ENCODE results near the gene SNRNP40. TPM values are rescaled to one million over a fixed set of nuclear protein-coding genes. Genes with fewer than 3 reads are reported as not detected.

The SNRNP40 gene
- total RNA-seq, 2 donors from 2014 or later = 24.2 to 28.6 TPM

GRCh38 chr1:31238986-31239613 lies 57.5 kb downstream of the SNRNP40 start:
- no peak for DNase-seq
- intact Hi-C loops (cut with DNase I) = no loop called here
- ATAC-seq = no peak

- no peak for ATAC-seq
These were observed 58.0 kb downstream of the SNRNP40 start for GRCh38 chr1:31238612-31238985.

GRCh38 chr1:31234870-31235269 lies 61.7 kb downstream of the SNRNP40 start:
- no peak for ATAC-seq
- intact Hi-C loops (cut with DNase I) = no loop called here
- DNase-seq = no peak

More at GRCh38 chr1:31238612-31238985, 58.0 kb downstream of the SNRNP40 start:
- no peak for DNase-seq
- intact Hi-C loops (cut with DNase I) = no loop called here

GRCh38 chr1:31234123-31234708 lies 62.4 kb downstream of the SNRNP40 start:
- DNase-seq (no peak), ATAC-seq (no peak)
- intact Hi-C loops (cut with DNase I) = no loop called here

GRCh38 chr1:31232689-31233088 lies 63.9 kb downstream of the SNRNP40 start:
- intact Hi-C loops (cut with DNase I) = no loop called here
- ATAC-seq (no peak), DNase-seq (no peak)

- intact Hi-C loops (cut with DNase I) = no loop called here
- no peak for DNase-seq
- ATAC-seq = no peak
These were observed 64.8 kb downstream of the SNRNP40 start for GRCh38 chr1:31231802-31232201.

GRCh38 chr1:31230378-31230777 lies 66.2 kb downstream of the SNRNP40 start:
- DNase-seq (no peak), ATAC-seq (no peak)
- intact Hi-C loops (cut with DNase I) = no loop called here

GRCh38 chr1:31228986-31229385 lies 67.6 kb downstream of the SNRNP40 start:
- intact Hi-C loops (cut with DNase I) = no loop called here

GRCh38 chr1:31227891-31228568 lies 68.6 kb downstream of the SNRNP40 start:
- ATAC-seq (no peak), DNase-seq (no peak)
- intact Hi-C loops (cut with DNase I) = no loop called here

More at GRCh38 chr1:31228986-31229385, 67.6 kb downstream of the SNRNP40 start:
- DNase-seq = no peak
- no peak for ATAC-seq

GRCh38 chr1:31224068-31224467 lies 72.5 kb downstream of the SNRNP40 start:
- intact Hi-C loops (cut with DNase I) = no loop called here
- no peak for DNase-seq
- ATAC-seq = no peak

GRCh38 chr1:31222176-31222575 lies 74.4 kb downstream of the SNRNP40 start:
- ATAC-seq = no peak
- intact Hi-C loops (cut with DNase I) = no loop called here

GRCh38 chr1:31221072-31221471 lies 75.5 kb downstream of the SNRNP40 start:
- no peak for ATAC-seq
- intact Hi-C loops (cut with DNase I) = no loop called here
- DNase-seq = no peak

More at GRCh38 chr1:31222176-31222575, 74.4 kb downstream of the SNRNP40 start:
- no peak for DNase-seq

GRCh38 chr1:31219489-31219888 lies 77.1 kb downstream of the SNRNP40 start:
- intact Hi-C loops (cut with DNase I) = no loop called here
- no peak for DNase-seq
- no peak for ATAC-seq

- no peak for DNase-seq
- no peak for ATAC-seq
- intact Hi-C loops (cut with DNase I) = no loop called here
These were observed 77.9 kb downstream of the SNRNP40 start for GRCh38 chr1:31218705-31219104.

GRCh38 chr1:31216016-31216415 lies 80.6 kb downstream of the SNRNP40 start:
- ATAC-seq (peak; percentile 70 to 81), DNase-seq (peak; percentile 76)
- intact Hi-C loops (cut with DNase I) = no loop called here

GRCh38 chr1:31215065-31215570 lies 81.5 kb downstream of the SNRNP40 start:
- no peak for DNase-seq
- intact Hi-C loops (cut with DNase I) = no loop called here
- no peak for ATAC-seq

- DNase-seq (no peak), ATAC-seq (no peak)
- intact Hi-C loops (cut with DNase I) = no loop called here
These were observed 82.1 kb downstream of the SNRNP40 start for GRCh38 chr1:31214316-31215064.
